ENCODE data around the gene CLTA.
A peak's percentile ranks its signal among the peaks of the same experiment; 100 is the strongest.

Gene CLTA, protein sequence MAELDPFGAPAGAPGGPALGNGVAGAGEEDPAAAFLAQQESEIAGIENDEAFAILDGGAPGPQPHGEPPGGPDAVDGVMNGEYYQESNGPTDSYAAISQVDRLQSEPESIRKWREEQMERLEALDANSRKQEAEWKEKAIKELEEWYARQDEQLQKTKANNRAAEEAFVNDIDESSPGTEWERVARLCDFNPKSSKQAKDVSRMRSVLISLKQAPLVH
- total RNA-seq: 41.5 reads per million, percentile 64 among the genes with 10 or more reads in this experiment

DNA sequence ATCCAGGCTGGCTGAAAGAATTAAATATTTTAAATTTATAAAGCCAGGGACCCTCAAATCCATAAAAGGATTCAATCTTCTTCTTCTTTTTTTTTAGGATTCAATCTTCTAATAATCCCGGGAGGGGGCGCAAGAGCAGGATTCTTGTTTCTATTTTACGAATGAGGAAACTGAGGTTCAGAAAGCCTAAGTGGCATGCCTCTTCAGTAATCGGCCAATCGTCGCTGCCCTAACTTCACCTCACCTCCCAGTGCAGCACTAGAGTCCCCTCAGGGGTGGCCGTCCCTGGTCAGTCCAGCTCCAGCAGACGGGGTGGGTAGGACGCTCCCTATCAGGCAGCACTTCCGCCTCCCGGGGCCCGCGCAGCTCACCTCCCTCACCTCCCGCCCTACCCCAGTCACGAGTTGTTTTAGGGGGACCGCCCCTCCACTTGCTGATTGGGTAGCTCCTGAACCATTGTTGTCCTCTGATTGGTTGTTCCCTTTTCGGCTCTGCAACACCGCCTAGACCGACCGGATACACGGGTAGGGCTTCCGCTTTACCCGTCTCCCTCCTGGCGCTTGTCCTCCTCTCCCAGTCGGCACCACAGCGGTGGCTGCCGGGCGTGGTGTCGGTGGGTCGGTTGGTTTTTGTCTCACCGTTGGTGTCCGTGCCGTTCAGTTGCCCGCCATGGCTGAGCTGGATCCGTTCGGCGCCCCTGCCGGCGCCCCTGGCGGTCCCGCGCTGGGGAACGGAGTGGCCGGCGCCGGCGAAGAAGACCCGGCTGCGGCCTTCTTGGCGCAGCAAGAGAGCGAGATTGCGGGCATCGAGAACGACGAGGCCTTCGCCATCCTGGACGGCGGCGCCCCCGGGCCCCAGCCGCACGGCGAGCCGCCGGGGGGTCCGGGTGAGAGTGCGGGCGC lies at the start of gene CLTA:
TSS of gene CLTA (plus strand) at position 534 of the 902 bp plus-strand sequence. CDS start at position 670, 136 bp downstream.
- DNase-seq: peak; percentile 93

DNA sequence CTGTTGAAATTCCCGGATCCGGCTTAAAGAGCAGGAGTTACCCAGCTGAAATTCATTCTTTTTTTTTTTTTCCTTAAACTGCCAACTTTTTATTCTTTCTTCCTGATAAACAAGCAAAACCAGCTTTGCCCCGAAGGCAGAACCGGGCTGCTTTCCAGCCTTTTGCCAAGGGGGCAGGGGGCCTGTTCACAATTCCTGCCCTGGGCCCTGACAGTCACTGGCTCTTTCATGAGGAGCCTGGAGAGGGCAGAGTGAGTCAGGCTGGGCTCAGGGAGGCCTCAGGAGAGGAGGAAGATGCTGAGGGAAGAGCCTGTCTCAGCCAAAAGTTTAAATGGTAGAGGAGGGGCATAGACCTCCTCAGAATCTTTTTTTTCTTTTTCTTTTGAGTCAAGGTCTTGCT lies 49.4 kb upstream of the CLTA start:
- no peak for DNase-seq

DNA sequence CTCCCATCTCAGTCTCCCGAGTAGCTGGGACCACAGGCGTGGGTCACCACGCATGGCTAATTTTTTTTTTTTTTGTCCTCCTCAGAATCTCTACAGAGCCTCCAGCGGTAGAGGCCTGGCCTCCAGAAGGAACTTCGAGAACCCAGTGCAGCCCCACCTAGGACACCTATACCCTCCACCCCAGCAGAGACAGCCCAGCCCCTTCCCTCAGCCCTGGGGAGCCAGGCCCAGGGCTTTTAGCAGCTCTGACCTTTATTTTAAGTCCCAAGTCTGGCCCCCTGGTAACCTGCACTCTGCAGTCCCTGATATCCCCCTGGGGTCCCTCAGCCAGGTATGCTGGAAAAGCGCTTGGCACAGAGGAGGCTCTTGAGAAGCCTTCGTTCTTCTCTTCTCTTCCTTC lies 49.0 kb upstream of the CLTA start:
- DNase-seq: no peak

DNA sequence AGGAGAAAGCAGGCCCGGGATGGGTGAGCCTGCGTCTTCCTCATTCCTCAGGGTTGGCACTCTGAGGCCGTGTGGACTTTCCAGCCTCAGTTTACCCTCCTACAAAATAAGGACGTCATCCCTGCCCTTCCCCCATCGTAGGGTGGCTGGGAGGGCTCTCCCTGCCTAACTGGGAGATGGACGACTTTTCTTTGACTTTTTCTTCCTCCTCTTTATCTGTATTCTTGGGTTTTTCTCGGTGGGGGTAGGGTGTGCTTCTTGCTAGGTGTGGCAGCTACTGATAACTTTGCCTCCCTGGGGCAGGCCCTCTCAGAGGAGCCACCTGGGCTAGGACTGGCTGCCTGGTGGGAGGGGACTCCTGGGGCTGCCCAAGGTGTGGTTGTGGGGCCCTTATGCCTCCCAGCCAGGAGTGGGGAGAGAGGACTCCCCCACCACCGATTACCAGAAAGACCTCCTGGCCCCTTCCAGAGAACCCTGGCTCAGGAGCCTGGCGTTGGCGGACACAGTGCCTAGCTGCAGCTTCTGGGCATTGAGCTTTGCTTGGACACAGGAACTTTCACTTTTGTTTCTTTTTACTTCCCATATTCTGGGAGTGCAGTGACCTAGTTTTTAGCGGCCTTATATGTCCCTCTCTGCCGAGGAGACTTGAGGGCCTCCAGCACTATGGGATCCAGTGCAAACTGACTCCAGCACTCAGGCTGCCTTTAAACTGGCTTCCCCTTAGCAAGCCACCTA lies 48.0 kb upstream of the CLTA start:
- DNase-seq: no peak

DNA sequence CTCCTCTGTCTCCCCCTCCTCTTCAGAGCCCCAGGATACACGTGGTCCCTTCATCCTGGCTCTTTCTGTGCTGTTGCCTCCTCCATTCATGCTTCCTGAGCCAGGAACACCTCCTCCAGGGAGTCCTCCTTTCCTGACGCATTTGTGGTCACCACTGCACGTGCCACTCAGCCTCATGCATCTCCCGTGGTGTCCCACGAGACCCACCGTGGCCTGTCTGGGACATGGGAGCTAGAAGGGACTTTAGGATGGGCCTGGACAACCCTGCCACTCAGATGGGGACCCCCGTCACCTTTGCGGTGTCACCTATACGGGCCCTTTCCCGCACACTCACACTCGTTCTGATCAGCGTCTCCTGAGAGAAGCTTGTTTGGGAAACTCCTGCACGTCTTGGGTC lies 47.5 kb upstream of the CLTA start:
- no peak for DNase-seq

DNA sequence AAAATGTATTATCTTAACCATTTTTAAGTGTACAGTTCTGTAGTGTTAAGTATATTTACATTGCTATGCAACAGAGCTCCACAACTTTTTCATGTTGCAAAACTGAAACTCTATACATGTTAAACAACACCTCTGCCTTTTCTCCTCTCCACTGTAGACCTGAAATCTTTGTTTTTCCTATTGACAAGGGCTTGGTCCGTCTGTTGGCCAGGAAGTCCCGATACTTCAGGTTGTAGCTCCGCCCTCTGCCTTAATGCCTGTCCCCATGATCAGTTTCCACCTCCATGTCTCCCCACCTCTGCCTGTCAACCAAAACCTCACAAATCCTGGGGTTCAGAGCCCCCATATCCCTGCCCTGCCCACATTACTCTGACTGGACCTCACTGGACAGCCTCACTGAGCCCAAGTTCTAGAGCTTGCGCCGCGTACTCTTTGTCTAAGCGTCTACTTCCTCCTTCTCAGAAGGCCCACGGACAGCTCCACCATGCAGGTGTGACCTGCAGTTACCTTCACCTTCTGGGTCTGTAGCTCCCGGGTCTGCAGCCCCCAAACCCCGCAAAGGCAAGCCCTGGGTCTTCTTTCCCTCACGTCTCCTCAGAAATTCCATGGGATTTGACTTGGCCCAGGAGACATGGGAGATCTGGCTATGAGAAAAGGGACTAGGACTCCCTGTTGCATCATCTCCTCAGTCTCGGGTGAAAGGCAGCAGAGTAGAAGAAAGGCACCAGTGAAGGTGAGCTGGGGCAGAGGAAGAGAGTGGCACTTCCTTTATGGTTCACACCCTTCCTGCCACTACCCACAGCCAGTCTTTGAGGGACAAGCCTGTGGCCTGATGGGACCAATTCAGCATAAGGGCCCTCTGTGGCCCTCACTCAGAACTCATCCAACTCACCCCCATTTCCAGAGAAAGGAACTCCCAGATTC lies 46.1 kb upstream of the CLTA start:
- DNase-seq: no peak

DNA sequence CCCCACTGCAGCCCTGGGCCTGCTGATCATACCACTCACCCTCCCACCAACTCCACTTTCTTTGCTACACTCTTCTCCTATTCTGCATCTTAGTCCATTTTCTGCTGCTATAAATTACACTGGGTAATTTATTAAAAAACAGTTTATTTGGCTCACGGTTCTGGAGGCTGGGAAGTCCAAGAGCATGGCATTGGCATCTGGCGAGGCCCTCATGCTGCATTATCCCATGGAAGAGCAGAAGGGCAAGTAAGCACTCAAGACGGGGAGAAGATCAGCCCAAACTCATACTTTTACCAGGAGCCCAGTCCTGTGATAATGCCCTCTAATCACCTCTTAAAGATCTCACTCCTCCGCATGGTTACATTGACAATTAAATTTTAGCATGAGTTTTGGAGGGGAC lies 44.8 kb upstream of the CLTA start:
- no peak for DNase-seq

DNA sequence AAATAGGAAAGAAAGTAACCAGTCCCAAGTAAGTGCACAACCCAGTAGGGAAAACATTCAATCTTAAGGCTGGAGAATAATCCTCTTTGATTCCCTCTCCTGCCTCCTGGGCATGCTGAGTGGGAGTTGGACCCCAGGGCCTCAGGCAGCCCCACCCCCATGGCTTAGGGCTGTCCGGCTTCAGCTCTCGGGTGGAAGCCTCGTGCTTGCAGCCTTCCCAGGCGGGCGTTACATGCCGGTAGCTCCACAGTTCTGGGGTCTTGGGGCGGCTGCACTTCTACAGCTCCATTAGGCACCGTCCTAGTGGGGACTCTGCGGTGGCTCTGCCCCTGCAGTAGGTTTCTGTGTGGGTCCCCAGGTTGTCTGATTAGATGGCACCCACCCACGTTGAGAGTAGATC lies 44.1 kb upstream of the CLTA start:
- no peak for DNase-seq

DNA sequence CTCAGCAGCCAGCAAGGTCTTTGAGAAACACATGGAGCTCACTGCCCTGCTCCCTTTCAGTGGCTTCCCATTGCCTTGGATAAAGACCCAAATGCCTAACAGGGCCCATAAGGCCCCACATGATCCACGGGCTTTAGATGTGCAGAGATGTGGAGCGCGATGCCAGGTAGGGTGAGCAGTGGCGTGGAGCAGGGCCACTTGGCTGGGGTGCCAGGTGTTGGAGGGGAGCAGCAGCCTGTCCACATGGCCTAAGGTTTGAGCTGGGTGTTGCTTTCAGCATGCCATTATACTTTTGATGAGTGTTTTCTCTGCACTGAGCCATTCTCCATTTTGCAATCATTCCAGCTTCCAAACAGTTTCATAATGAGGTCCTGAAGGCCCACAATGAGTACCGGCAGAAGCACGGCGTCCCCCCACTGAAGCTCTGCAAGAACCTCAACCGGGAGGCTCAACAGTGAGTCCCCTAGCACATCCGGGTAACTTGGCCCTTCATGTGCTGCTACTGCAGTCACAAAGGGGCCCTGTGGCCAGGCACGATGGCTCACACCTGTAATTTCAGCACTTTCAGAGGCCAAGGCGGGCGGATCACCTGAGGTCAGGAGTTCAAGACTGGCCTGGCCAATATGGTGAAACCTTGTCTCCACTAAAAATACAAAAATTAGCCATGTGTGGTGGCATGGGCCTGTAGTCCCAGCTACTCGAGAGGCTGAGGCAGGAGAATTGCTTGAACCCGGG lies 43.1 kb upstream of the CLTA start:
- no peak for DNase-seq

DNA sequence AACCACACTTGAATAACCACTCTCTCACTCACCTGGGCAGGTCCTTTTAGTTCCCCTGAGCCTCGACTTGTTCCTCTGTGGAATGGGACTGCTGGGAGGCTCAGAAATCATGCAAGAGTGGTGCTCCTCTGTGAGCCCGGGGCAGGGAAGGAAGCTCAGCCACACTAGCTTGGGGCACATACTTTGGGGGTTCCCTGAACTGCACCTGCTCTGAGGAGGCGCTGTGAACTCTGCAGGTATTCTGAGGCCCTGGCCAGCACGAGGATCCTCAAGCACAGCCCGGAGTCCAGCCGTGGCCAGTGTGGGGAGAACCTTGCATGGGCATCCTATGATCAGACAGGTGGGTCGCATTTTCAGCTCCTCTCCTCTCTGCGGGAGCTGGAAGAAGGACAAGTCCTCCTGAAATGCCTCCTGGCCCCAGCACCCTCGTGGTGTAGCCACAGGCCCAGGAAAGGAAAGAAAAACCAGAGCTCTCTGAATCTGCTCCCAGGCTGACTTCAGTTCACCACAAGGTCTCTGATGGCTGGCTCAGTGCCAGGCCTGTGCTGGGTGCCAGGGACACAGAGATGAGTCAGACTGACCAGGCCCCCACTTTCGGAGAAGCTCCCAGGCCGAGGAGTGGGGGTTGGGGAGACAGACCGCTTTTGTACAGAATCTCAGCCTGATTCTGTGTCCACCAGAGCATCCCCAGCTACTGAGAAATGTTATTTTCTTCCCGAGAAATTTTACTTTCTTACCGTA lies 42.2 kb upstream of the CLTA start:
- peak; percentile 58 for DNase-seq

DNA sequence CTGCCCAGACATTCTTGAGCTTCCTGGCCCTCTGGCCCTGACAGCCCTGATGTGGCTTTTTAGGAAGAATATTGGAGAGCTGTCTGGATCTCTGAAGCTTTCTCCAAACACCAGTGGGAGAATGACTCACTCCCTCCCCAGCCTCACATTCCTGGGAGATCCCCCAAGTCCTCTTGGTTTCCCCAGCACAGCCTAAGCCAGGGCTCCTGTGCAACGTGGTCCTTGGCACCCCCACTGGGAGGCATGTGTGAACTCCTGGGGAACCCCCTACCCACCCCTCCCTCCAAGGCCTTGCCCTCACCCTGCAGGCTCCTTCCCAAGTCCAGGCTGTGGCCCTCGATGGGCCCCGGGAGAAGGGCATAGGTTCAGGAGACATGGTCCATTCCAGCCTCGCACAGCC lies 41.5 kb upstream of the CLTA start:
- no peak for DNase-seq

DNA sequence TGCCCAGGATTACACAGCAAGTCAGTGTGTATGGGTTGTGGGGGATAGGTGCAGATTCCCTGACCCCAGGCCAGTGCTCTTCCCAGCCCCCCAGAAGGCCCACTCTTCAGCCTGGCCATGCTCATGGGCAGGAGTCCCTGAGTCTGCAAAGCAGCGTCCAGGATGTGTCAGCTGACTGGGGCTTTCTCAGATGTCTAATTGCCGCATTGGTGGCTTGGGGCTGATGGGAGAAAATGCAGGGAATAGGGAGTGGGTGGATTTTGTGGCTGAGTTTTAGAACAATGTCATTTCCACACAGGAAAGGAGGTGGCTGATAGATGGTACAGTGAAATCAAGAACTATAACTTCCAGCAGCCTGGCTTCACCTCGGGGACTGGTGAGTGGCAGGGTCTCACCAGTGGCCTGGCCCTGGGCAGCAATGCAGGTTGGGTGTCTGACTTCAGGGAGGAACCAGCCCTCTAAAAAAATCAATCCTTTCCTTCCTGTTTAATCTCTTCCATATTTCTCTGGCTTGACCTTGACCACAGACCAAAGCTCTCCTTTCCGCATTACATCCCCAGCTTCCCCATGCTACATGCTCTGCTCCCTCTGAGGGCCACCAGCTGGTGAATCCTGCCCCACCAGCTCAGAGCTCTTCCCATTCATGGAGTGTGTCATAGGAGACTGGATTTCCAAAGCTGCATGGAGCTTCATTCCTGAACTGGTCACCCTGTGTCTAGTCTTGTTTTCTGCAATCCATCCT lies 40.0 kb upstream of the CLTA start:
- DNase-seq: no peak

DNA sequence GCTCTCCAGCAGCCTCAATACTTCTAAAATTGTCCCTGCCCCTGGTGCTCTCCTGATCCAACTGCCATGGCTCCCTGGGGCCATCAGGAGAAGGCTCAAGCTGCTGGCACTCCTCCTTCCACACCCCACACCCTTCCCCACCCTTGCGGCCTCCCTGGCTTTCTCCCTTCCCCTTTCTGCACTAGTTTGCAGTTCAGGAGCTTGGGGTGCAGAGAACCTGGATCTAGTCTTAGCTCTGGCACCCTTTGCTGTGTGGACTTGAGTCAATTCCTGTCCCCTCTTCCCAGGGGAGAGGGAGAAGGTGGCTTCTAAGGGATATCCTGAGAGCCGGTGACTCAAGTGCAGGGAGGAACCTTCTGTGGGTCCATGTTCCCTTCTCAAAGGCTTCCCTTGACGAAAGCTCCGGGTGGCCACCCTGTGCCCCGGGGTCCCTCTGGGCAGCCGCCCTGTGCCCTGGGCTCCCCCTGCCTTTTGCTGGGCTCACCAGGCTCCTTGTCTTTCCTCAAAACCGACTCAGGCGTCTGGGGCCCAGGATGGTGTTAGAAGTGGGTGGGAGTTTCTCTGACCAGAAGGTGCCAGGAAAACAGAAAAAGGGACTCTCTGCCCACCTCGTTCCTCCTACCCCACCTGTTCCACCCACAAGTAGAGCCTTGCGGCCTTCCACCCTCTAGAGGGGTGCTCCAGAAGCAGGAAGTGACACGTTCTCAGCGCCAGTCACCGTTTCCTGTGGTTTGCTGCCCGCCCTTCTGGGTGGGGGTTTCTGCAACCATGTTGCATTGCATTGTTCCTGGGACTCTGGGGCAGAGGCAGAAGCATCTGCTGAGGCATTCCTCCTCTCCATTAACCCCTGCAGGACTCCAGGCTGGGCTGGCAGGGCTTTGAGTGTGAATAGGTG lies 39.2 kb upstream of the CLTA start:
- peak; percentile 85 for DNase-seq

DNA sequence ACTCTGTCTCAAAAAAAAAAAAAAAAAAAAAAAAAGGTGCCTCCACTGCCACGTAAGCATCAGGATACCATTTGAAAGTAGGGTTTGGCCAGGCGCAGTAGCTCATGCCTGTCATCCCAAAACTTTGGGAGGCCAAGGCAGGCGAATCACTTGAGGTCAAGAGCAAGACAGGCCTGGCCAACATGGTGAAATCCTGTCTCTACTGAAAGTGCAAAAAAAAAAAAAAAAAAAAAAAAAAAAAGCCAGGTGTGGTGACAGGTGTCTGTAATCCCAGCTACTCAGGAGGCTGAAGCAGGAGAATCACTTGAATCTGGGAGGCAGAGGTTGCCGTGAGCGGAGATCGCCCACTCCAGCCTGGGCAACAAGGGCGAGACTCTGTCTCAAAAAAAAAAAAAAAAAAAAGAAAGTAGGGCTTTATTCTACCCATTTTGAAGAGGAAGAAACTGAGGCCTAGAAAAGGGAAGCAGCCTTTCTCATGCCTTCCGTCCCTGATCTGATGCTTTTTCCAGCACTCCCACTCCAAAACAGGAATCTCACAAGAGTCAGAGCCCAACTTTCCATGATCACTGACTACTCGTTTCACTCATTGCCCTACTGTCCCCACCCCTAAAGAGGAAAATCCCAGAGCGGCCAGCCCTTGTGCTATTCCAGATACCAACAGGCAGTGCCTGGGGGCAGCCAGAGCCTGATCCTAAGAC lies 37.8 kb upstream of the CLTA start:
- DNase-seq: no peak

DNA sequence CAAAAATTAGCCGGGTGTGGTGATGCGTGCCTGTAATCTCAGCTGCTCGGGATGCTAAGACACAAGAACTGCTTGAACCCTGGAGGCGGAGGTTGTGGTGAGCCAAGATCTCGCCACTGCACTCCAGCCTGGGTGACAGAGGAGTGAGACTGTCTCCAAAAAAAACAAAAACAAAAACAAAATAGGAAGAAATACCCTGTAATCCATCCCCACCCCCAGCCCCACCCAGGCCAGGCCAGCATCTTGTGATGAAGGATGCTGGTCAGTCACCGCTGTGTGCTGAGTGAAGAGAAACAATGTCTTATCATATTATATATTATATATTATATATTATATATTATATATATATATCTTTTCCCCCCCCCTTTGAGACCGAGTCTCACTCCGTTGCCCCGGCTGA lies 37.0 kb upstream of the CLTA start:
- no peak for DNase-seq

DNA sequence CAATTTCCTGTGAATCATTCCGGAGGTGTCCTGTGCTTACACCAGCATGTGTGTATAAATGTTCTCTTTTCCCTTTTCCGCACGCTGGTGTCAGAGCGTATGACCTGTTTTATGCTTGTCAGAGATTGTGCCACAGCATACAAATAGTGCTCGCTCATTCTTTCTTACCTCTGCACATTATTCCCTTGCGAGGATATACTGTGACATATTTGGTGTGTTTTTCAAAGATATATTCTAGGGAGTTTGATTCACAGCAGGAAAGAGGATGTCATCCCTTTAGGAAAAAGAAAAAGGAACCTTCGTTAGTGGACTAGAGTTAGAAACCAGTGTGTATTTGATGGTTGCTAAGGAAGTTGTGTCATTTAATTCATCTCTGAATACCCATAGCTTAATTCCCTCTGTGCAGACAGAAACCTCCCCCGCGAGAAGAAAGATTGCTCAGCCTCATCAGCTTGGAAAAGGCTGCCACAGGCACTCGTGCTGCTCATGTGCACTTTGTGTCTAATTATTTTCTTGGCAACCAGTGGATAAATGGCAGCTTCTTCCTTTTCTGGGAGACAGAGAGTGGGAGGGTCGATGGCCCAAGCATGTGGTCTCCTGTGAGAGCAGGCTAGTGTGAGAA lies 36.3 kb upstream of the CLTA start:
- DNase-seq: no peak

DNA sequence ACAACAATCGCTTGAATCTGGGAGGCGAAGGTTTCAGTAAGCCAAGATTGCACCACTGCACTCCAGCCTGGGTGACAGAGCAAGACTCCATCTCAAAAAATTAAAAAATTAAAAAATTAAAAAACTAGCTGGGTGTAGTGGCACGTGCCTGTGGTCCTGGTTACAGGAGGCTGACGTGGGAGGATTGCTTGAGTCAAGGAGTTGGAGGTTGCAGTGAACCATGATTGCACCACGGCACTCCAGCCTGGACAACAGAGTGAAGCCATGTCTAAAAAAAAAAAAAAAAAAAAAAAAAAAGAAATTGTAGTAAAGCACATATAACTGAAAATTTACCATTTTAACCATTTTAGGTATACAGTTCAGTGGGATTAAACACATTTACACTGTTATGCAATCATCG lies 34.6 kb upstream of the CLTA start:
- DNase-seq: no peak

DNA sequence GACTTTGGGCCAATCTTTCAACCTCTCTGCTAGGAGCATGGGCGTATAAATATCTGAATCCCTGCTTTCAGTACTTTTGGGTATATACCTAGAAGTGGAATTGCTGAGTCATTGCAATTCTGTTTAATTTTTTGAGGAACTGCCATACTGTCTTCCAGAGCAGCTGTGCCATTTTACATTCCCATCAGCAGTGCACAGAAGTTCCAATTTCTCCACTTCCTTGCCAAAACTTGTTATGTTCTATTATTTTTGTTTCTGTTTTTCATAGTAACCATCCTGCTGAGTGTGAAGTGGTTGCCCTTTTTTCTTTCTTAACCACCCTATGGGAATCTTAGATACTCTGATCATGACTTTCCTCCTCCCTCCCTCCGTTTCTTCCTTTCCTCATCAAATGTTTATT lies 32.6 kb upstream of the CLTA start:
- no peak for DNase-seq
